Immature natural killer cell (primary cell): ENCODE measurements around the gene ID3. TPM values are rescaled to one million over a fixed set of nuclear protein-coding genes. Genes with fewer than 3 reads are reported as not detected.

ENCODE experiments used
- DNase-seq, 3 donors: peaks; one replicate each; pipeline ENCODE4 v3.0.0; 2022; ENCODE audit warnings: mixed read lengths in 1 of 3
- H3K27ac Mint-ChIP-seq, 6 donors: one replicate each; pipeline ENCODE4 v1.8.0; 2020; ENCODE audit warnings: mixed read lengths in 6 of 6, mild to moderate bottlenecking in 5 of 6, inconsistent platforms in 4 of 6, moderate library complexity in 3 of 6
- H3K27me3 Mint-ChIP-seq, 3 donors: one replicate each; pipeline ENCODE4 v1.8.0; 2020 to 2021; ENCODE audit warnings: low read depth in 3 of 3, mild to moderate bottlenecking in 3 of 3, mixed read lengths in 3 of 3, moderate library complexity in 3 of 3, inconsistent platforms in 1 of 3
- H3K36me3 Mint-ChIP-seq, 3 donors: one replicate each; pipeline ENCODE4 v1.8.0; 2020; ENCODE audit warnings: mixed read lengths in 3 of 3, inconsistent platforms in 2 of 3, mild to moderate bottlenecking in 2 of 3
- H3K4me1 Mint-ChIP-seq, 2 donors: one replicate each; pipeline ENCODE4 v1.8.0; 2020; ENCODE audit warnings: inconsistent platforms in 2 of 2, mild to moderate bottlenecking in 2 of 2, mixed read lengths in 2 of 2, moderate library complexity in 1 of 2
- H3K4me3 Mint-ChIP-seq, 5 donors: one replicate each; pipeline ENCODE4 v1.8.0; 2020; ENCODE audit warnings: mild to moderate bottlenecking in 5 of 5, mixed read lengths in 5 of 5, inconsistent platforms in 3 of 5, moderate library complexity in 3 of 5
- H3K9me3 Mint-ChIP-seq, 6 donors: one replicate each; pipeline ENCODE4 v1.8.0; 2020; ENCODE audit warnings: mild to moderate bottlenecking in 6 of 6, mixed read lengths in 6 of 6, inconsistent platforms in 4 of 6, moderate library complexity in 3 of 6
- polyA plus RNA-seq, 3 donors: library from polyadenylated mRNA; unstranded; fragments of 300-500 nt; fragmentation: Illumina TruSeq; gene quantifications; one replicate each; pipeline ENCODE4 v1.2.3, GENCODE V29; 2021

The ID3 gene
- polyA plus RNA-seq, 3 donors from 2014 or later: 0.28 to 2.5 TPM; not detected in 1

DNA sequence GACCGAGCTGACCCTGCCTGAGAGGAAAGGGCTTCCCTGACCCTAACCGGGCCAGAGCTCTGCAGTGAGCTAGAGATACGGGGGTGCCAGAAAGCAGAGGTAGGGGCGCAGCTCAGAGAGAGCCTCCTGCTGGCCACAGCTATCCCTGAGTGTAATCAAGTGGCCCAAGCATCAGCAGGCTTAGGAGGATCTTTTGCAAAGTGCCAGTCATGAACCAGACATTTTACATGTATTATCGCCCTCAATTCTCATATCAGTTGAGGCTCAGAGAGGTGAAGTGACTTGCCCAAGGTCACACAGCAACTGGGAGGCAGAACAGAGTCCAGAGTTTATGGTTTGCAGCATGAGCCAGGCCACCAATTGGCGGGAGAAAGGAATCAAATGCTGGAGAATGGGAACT lies 7.0 kb upstream of the ID3 start:
- no peak overlapping the region for H3K4me3 Mint-ChIP-seq
- peaks cover 0 to 7% (median 5%) of the 10 kb centered on the region in 3 donors for H3K36me3 Mint-ChIP-seq

DNA sequence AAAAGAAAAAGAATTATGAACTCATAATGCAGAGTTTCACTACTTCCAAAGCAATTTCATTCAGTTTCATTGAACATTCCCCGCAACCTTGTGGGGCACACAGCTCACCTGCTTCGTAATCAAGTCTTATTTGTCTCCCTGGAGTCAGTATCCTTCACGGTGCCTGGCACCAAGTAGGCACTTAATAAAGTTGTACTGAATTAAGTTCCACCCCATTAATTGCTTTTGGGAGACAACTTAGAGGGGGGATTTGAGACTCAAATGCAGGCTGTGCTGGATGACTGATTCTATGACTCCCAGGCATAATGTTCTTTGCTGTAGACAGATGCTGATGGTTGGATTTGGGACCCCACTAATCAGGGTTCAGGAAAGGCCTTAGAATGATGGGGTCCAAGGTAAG lies 6.5 kb upstream of the ID3 start:
- Mint-ChIP-seq H3K4me3 (no peak overlapping the region), H3K27ac (no peak overlapping the region), H3K36me3 (peaks cover 0 to 7% (median 5%) of the 10 kb centered on the region in 3 donors), H3K27me3 (peaks cover 27 to 51% (median 30%) of the 10 kb centered on the region in 3 donors), H3K9me3 (peaks cover 0 to 4% (median 0%) of the 10 kb centered on the region in 6 donors), H3K4me1 (peaks cover 17 to 21% of the 10 kb centered on the region in 2 donors)
- no peak for DNase-seq

More for the DNA sequence above, 7.0 kb upstream of the ID3 start:
- no peak overlapping the region for H3K27ac Mint-ChIP-seq
- H3K9me3 Mint-ChIP-seq: peaks cover 0 to 4% (median 0%) of the 10 kb centered on the region in 6 donors
- H3K4me1 Mint-ChIP-seq: peaks cover 17 to 21% of the 10 kb centered on the region in 2 donors
- H3K27me3 Mint-ChIP-seq: peaks cover 25 to 56% (median 35%) of the 10 kb centered on the region in 3 donors
- no peak for DNase-seq

DNA sequence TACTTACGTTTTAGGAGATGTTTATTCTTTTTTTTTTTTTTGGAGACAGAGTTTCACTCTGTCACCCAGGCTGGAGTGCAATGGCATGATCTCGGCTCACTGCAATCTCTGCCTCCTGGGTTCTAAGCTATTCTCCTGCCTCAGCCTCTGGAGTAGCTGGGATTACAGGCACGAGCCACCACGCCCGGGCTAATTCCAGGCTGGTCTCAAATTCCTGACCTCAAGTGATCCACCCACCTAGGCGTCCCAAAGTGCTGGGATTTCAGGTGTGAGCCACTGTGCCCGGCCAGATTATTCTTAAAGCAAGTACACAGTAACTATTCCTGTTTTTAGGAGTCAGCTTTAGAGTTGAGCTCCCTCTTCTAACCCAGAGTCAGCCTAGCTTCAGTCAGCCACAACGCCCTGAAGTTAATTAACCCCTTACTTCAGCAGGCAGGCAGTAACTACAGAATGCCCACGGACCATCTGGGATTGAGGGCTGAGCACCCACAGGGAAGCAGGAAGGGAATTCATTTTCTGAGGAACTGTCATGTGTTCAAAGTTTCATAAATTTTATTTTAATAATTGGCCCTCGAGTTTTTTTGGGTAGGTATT lies 5.3 kb upstream of the ID3 start:
- Mint-ChIP-seq H3K27ac (no peak overlapping the region), H3K4me1 (peaks cover 22 to 32% of the 10 kb centered on the region in 2 donors), H3K9me3 (peaks cover 0 to 4% (median 0%) of the 10 kb centered on the region in 6 donors), H3K4me3 (no peak overlapping the region), H3K36me3 (peaks cover 0 to 7% (median 5%) of the 10 kb centered on the region in 3 donors), H3K27me3 (peaks cover 29 to 49% (median 36%) of the 10 kb centered on the region in 3 donors)
- DNase-seq: no peak

DNA sequence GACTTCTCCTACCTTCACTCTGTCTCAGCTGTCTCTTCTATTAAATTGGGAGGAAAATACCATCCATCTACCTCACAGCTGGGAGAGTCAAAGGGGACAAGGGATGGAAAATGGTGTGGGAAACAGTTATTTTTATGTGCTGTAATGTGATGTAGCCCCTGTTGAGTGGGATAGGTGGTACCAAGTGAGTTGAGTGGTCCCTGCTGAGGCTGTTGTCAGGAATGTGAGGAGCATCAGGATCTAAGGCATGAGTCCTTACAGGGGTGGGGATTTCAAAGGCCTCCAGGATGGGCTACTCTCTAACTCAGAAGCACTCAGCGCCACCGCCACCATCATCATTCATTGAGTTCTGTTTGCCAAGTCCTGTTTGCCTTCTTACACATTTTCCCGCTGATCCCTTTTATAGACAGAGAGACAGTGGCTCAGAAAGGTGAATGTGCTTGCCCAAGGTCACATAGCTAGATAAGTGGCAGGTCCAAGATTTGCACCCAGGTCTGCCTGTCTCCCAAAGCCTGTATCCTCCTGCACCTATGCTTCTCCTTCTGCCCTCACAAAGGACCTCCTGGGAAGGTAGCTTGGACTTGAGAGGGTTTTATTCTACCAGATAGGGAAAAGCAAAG lies 4.6 kb upstream of the ID3 start:
- H3K4me1 Mint-ChIP-seq: peaks cover 29 to 39% of the 10 kb centered on the region in 2 donors
- H3K36me3 Mint-ChIP-seq: peaks cover 0 to 7% (median 5%) of the 10 kb centered on the region in 3 donors
- DNase-seq: no peak
- peaks cover 30 to 46% (median 42%) of the 10 kb centered on the region in 3 donors for H3K27me3 Mint-ChIP-seq
- no peak overlapping the region for H3K4me3 Mint-ChIP-seq
- no peak overlapping the region for H3K27ac Mint-ChIP-seq
- H3K9me3 Mint-ChIP-seq: peaks cover 0 to 4% (median 0%) of the 10 kb centered on the region in 6 donors

DNA sequence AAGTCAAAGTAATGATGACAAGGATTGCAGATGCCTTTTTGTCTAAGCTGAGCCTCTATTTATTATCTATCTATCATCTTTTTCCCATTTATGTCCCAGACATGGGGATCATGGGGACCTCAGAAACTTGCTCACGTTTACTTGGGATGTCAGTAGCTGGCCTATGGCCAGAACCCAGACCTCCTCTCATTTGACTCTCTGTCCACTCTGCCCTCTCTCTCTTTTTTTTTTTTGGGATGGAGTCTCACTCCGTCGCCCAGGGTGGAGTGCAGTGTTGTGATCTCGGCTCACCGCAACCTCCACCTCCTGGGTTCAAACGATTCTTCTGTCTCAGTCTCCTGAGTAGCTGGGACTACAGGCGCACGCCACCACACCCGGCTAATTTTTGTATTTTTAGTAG lies 3.7 kb upstream of the ID3 start:
- Mint-ChIP-seq H3K27ac (no peak overlapping the region), H3K27me3 (peaks cover 26 to 41% (median 38%) of the 10 kb centered on the region in 3 donors), H3K4me1 (peaks cover 33 to 39% of the 10 kb centered on the region in 2 donors), H3K4me3 (peak overlapping the region in 1 of 5 donors; percentile 48), H3K36me3 (peaks cover 0 to 3% (median 0%) of the 10 kb centered on the region in 3 donors), H3K9me3 (no peaks in the 10 kb centered on the region)
- no peak for DNase-seq

DNA sequence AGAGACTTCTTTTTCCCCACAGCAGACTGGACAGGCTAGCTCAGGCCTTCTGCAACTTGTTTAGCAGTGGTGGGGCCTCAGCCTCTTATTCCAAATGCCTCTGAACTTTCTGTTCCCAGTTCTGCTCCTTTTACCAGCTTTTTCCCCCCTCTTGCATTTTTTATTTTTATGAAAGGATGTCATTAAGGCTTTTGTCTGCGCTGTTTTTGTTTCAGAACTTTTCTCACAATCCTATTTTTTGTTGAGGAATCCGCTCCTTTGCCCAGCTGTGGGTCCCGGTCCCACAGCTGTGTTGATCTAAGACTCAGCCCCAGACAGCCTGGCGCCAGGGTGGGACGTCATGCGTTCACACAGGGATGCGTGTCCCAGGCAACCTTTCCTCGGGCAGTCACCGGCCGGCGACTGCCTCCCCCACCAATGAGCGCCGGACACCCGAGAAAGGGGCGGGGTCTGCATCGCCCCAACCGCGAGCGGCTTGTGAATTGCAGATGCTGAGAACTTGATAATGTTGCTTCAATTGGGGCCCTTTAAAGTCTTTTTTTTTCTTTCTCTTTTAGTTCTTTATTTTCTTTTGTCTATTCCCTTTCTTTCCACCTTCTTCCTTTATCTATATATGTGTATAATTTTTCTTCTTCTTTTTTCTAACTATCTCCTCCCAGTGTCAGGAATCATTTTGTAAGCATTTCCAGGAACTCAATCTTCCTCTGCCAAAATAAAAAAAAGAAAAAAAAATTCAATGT lies 3.0 kb upstream of the ID3 start:
- peaks cover 32 to 45% of the 10 kb centered on the region in 2 donors for H3K4me1 Mint-ChIP-seq
- H3K9me3 Mint-ChIP-seq: no peaks in the 10 kb centered on the region
- H3K4me3 Mint-ChIP-seq: peak overlapping the region in 1 of 5 donors; percentile 40
- DNase-seq: peak; percentile 14 to 37 (median 30)
- H3K36me3 Mint-ChIP-seq: peaks cover 0 to 3% (median 0%) of the 10 kb centered on the region in 3 donors
- peak overlapping the region in 1 of 6 donors; percentile 24 for H3K27ac Mint-ChIP-seq
- peaks cover 26 to 37% (median 34%) of the 10 kb centered on the region in 3 donors for H3K27me3 Mint-ChIP-seq

DNA sequence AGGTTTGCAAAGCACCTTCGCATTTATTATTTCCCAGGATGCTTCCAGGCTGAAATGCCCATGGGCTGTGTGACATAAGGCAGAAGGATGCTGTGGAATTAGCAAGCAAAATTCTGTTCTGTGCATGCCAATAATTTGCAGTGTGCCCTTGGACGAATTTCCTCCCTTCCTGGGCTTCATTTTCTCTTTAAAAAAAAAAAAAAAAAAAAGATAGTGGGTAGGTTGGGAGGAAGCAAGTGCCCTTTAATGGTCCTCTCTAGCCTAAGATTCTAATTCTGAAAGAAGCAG lies 2.5 kb upstream of the ID3 start:
- Mint-ChIP-seq H3K4me3 (no peak overlapping the region), H3K9me3 (no peaks in the 10 kb centered on the region), H3K27ac (no peak overlapping the region), H3K27me3 (peaks cover 26 to 31% (median 31%) of the 10 kb centered on the region in 3 donors), H3K4me1 (peaks cover 32 to 45% of the 10 kb centered on the region in 2 donors), H3K36me3 (peaks cover 0 to 3% (median 0%) of the 10 kb centered on the region in 3 donors)
- DNase-seq: no peak

DNA sequence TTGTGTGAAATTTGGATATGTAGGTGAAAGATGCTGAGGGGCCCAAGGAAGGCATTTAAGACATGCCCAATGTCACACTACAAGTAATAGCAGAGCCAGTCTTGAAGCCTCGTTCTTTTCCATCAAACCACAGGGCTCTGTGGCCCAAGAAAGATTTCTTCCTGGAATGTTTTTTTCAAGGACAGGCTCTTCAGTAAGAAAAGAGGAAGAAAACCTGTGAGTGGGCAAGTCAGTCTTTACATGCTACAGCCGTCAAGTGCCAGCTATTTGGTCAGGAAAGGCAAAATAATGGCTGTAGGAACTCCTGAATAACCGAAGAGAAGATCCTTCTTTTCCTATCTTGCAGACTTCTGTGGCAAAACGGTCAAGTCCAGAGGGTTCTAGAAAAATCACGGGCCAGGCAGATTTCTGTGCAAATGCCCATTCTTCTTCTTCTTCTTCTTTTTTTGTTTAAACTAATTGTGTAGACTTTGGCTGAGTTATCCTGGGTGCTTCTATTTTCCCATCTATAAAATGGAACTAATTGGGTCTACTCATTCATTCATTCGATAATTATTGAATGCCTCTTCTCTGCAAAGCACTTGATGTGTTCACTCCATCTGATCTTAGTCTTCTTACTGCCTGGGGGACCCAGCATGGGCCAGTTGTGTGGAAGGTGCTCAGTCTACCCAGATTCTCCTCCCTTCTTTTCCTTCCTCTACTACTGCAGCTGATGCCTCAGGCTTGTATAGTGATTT lies 1.9 kb upstream of the ID3 start:
- peaks cover 24 to 28% (median 27%) of the 10 kb centered on the region in 3 donors for H3K27me3 Mint-ChIP-seq
- peaks cover 32 to 45% of the 10 kb centered on the region in 2 donors for H3K4me1 Mint-ChIP-seq
- no peak for DNase-seq
- no peak overlapping the region for H3K27ac Mint-ChIP-seq
- no peak overlapping the region for H3K4me3 Mint-ChIP-seq
- no peaks in the 10 kb centered on the region for H3K9me3 Mint-ChIP-seq
- peaks cover 0 to under 1% (median 0%) of the 10 kb centered on the region in 3 donors for H3K36me3 Mint-ChIP-seq

DNA sequence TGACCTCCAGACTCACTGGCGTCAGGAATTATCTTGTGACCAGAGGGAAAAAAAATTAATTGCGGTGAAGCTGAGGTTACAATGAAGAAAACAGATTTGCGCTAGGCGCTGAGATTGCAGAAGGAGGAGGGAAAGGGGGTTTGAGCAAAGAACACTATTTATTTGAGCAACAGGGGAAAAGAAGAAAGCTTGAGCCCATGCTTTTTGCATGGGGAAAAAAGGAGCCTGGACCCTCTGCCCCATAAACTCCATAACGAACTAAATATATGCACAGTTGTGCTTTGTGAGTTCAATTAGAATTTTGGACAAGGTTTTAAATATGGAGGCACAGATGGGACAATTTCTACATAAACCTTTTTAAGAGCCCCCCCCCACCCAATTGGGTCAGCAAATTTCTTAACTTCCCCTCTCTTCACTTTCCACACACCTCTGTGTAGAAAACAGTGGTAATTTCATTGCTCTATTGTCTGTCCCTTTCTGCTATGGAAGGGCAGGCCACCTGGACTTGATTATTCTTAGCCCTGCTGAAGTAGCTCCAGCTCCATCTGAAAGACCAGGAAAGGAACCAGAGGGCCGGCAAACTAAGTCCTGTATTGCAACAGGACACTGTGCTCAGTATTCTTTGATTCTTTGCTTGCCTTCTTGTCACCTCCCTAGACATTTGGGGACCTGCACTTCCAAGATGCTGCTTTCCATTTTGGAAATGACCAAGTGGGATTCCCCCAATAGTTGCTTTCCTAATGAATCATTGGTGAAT lies 862 bp upstream of the ID3 start:
- no peak for DNase-seq
- peak overlapping the region; percentile 85 to 90 (median 86) for H3K4me3 Mint-ChIP-seq
- H3K27ac Mint-ChIP-seq: peak overlapping the region in 4 of 6 donors; percentile 60 to 83 (median 67)
- no peaks in the 10 kb centered on the region for H3K36me3 Mint-ChIP-seq
- no peaks in the 10 kb centered on the region for H3K9me3 Mint-ChIP-seq
- peaks cover 22 to 27% (median 24%) of the 10 kb centered on the region in 3 donors for H3K27me3 Mint-ChIP-seq
- peaks cover 40 to 54% of the 10 kb centered on the region in 2 donors for H3K4me1 Mint-ChIP-seq

DNA sequence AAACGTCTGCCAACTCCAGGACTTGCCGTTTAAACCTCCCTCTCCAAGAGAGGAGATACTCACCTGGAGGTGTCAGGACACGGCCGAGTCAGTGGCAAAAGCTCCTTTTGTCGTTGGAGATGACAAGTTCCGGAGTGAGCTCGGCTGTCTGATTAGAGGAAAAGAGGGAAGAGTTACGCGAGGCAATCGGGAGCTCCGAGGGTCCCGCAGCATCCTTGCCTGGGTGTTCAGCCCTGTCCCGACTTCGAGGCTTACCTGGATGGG lies 497 bp downstream of the ID3 start:
- peak overlapping the region; percentile 85 to 90 (median 86) for H3K4me3 Mint-ChIP-seq
- peak overlapping the region in 1 of 6 donors; percentile 87 for H3K27ac Mint-ChIP-seq
- peaks cover 20 to 25% (median 23%) of the 10 kb centered on the region in 3 donors for H3K27me3 Mint-ChIP-seq
- H3K4me1 Mint-ChIP-seq: peaks cover 48 to 63% of the 10 kb centered on the region in 2 donors
- no peaks in the 10 kb centered on the region for H3K9me3 Mint-ChIP-seq
- no peaks in the 10 kb centered on the region for H3K36me3 Mint-ChIP-seq
- DNase-seq: no peak

DNA sequence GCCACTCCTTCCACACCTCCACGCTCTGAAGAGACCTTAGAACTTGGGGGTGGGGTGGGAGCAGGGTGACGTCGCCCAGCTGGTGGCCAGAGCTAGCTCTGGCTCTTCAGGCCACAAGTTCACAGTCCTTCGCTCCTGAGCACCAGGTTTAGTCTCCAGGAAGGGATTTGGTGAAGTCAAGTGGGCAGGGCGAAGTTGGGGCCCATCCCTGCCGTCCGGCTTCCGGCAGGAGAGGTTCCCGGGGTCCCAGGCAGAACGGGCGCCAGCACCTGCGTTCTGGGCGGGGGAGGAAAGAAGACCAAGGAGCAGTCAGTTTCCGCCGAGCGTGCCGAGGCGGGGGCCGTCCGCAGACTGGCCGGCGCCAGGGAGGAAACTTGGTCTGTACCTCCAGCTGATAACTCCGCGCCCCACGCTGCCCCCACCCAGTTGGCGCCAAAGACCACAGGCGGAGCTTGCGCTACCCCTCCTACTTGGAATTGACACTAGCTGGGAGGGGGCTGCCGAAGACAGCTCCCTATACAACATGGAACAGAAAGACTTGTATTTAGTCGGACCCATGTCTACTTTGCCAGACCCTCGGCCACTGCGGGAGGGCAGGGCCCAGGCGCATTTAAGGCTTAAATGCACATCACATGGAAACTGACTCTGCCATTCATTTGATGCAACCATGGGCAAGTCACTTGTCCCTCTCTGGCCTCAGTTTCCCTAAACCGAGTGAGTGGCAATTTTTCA lies 995 bp downstream of the ID3 start:
- Mint-ChIP-seq H3K36me3 (no peaks in the 10 kb centered on the region), H3K4me1 (peaks cover 45 to 62% of the 10 kb centered on the region in 2 donors), H3K4me3 (peak overlapping the region; percentile 85 to 90 (median 86)), H3K9me3 (no peaks in the 10 kb centered on the region), H3K27me3 (peaks cover 18 to 20% (median 19%) of the 10 kb centered on the region in 3 donors), H3K27ac (peak overlapping the region in 1 of 6 donors; percentile 87)
- no peak for DNase-seq

DNA sequence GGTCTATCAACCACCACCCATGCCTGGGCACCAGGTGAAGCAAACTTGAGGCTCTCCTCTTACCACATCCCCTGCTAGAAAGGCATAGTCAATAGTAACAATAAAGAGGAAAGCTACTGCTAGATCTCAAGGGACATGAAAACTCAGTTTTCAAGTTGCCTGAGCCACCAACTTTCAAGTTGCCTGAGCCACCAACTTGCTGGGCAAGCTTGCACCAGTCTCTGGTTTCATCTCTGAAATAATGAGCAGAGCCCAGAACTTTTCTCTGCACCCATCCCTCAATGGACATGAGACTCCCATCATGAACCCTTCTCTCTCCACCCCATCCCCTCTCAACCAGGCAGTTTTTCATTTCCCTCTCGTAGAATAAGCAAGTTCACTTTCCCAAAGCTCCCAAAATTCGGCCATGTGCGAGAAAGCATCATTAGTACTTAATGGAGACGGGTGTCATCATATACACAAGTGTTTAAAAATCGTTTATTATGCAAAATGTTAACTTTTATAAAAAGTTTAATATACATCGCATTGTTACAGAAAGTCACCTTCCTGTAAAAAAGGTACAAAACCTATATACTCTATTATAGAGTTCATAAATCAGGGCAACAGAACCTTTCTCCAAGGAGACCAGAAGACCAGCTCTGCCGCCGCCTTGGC lies 1.7 kb downstream of the ID3 start:
- no peaks in the 10 kb centered on the region for H3K36me3 Mint-ChIP-seq
- H3K27ac Mint-ChIP-seq: no peak overlapping the region
- peaks cover 41 to 57% of the 10 kb centered on the region in 2 donors for H3K4me1 Mint-ChIP-seq
- H3K4me3 Mint-ChIP-seq: peak overlapping the region; percentile 4 to 86 (median 12)
- peaks cover 16 to 18% (median 17%) of the 10 kb centered on the region in 3 donors for H3K27me3 Mint-ChIP-seq
- no peaks in the 10 kb centered on the region for H3K9me3 Mint-ChIP-seq
- DNase-seq: no peak
